Hepatocyte (in vitro differentiated cells): ENCODE measurements around the gene DDO. TPM values are rescaled to one million over a fixed set of nuclear protein-coding genes. Genes with fewer than 3 reads are reported as not detected.

Experiments
- DNase-seq: peaks from one replicate; pipeline ENCODE4 v3.0.0-alpha.2; 2016; ENCODE audit warnings: low spot score
- H2AFZ ChIP-seq: fragments of 200-600 bp; sonication (generic); 2 replicates; pipeline ENCODE4 v1.6.0; 2016; ENCODE audit warnings: antibody characterized with exemption, mild to moderate bottlenecking
- H3K27ac ChIP-seq: fragments of 200-600 bp; sonication (generic); 2 replicates; pipeline ENCODE4 v1.5.1; 2016; ENCODE audit warnings: mild to moderate bottlenecking
- H3K27me3 ChIP-seq: fragments of 200-600 bp; sonication (generic); 2 replicates; pipeline ENCODE4 v1.6.1; 2016
- H3K36me3 ChIP-seq: fragments of 200-600 bp; sonication (generic); replicated peaks from 2 replicates; pipeline ENCODE4 v1.5.1; 2016; ENCODE audit warnings: low read depth; ENCODE audit not compliant: insufficient read depth
- H3K4me1 ChIP-seq: fragments of 200-600 bp; sonication (generic); 2 replicates; pipeline ENCODE4 v1.5.1; 2016; ENCODE audit warnings: mild to moderate bottlenecking, moderate library complexity; ENCODE audit not compliant: insufficient read depth
- H3K4me2 ChIP-seq: fragments of 200-600 bp; sonication (generic); 2 replicates; pipeline ENCODE4 v1.6.0; 2016
- H3K4me3 ChIP-seq: fragments of 200-600 bp; sonication (generic); 2 replicates; pipeline ENCODE4 v1.5.1; 2016; ENCODE audit warnings: mild to moderate bottlenecking
- H3K79me2 ChIP-seq: fragments of 200-600 bp; sonication (generic); 2 replicates; pipeline ENCODE4 v1.6.0; 2017; ENCODE audit warnings: mild to moderate bottlenecking
- H3K9me2 ChIP-seq: fragments of 200-600 bp; sonication (generic); replicated peaks from 2 replicates; pipeline ENCODE4 v1.6.0; 2017; ENCODE audit warnings: mild to moderate bottlenecking; ENCODE audit not compliant: insufficient read depth
- H3K9me3 ChIP-seq: fragments of 200-600 bp; sonication (generic); 2 replicates; pipeline ENCODE4 v1.5.1; 2016; ENCODE audit warnings: low read depth, mild to moderate bottlenecking
- H4K20me1 ChIP-seq: fragments of 200-600 bp; sonication (generic); 2 replicates; pipeline ENCODE4 v1.6.0; 2016; ENCODE audit warnings: mild to moderate bottlenecking; ENCODE audit not compliant: insufficient read depth, poor library complexity, severe bottlenecking
- CTCF ChIP-seq: fragments of 200-600 bp; sonication (generic); IDR thresholded peaks from 2 replicates; pipeline ENCODE4 v1.5.1; 2016; ENCODE audit warnings: antibody characterized with exemption, mild to moderate bottlenecking; ENCODE audit not compliant: poor library complexity
- EZH2 ChIP-seq: fragments of 200-600 bp; sonication (generic); IDR thresholded peaks from 2 replicates; pipeline ENCODE4 v1.6.1; 2016; ENCODE audit warnings: antibody characterized with exemption, mild to moderate bottlenecking, borderline replicate concordance
- EZH2phosphoT487 ChIP-seq: fragments of 200-600 bp; sonication (generic); IDR thresholded peaks from one replicate; pipeline ENCODE4 v1.6.1; 2018; ENCODE audit warnings: antibody characterized with exemption, mild to moderate bottlenecking, low read depth, moderate library complexity; ENCODE audit not compliant: unreplicated experiment, severe bottlenecking
- WGBS: methylation state at CpG from one replicate; pipeline ENCODE4 v1.1.6; 2016; ENCODE audit warnings: low lambda C conversion rate; ENCODE audit errors: missing lambda C conversion rate; 5-methylcytosine and 5-hydroxymethylcytosine counted together
- polyA plus RNA-seq: library from polyadenylated mRNA; unstranded; fragments of >200 nt; fragmentation: Nextera tagmentation; extraction: Ambion mirVana; gene quantifications from 2 replicates; pipeline ENCODE4 v1.2.1, GENCODE V29; 2016
- total RNA-seq: library from RNA; depleted of rRNA; stranded (reverse); fragments of >200 nt; gene quantifications from 2 replicates; pipeline ENCODE4 v1.2.3, GENCODE V29; 2014

DDO gene
- total RNA-seq (0.08 and 0.20 TPM in 2 replicates), polyA plus RNA-seq (0.39 TPM in 1 of 2 replicates, not detected in the other)

- Histone ChIP-seq H3K79me2 (no peaks in the 10 kb centered on the region), H3K9me3 (no peaks in the 10 kb centered on the region), H2AFZ (no peak within 1 kb of the TSS), H3K4me3 (no peak within 1 kb of the TSS), H3K4me2 (no peak within 1 kb of the TSS), H3K9me2 (no peaks in the 10 kb centered on the region), H3K27ac (no peak within 1 kb of the TSS), H4K20me1 (no peaks in the 10 kb centered on the region), H3K27me3 (no peaks in the 10 kb centered on the region), H3K4me1 (peaks cover 21% of the 10 kb centered on the region), H3K36me3 (no peaks in the 10 kb centered on the region)
- 88% methylated on average over 12 of the region's 12 CpGs for WGBS
- no peak for DNase-seq
- TF ChIP-seq CTCF (no peak), EZH2 (no peak), EZH2phosphoT487 (no peak)
Observed at GRCh38 chr6:110415086-110415916, at the start of gene DDO. Gene DDO (minus strand): TSS chr6:110415575. CDS start chr6:110413462, 2,113 bp downstream.

GRCh38 chr6:110462884-110463481 is 47.6 kb upstream of the DDO start:
- Histone ChIP-seq H3K27me3 (no peaks in the 10 kb centered on the region), H3K27ac (no peak overlapping the region), H3K9me2 (no peaks in the 10 kb centered on the region), H3K36me3 (no peaks in the 10 kb centered on the region), H3K9me3 (peaks cover 4% of the 10 kb centered on the region), H3K79me2 (no peaks in the 10 kb centered on the region), H4K20me1 (no peaks in the 10 kb centered on the region), H3K4me2 (no peak overlapping the region), H3K4me3 (no peak overlapping the region), H3K4me1 (no peaks in the 10 kb centered on the region), H2AFZ (no peak overlapping the region)
- TF ChIP-seq CTCF (no peak), EZH2 (no peak), EZH2phosphoT487 (no peak)
- no peak for DNase-seq
- WGBS: 90% methylated on average over 2 of the region's 2 CpGs

- no peaks in the 10 kb centered on the region for H3K79me2 ChIP-seq
- H3K9me3 ChIP-seq: peaks cover 4% of the 10 kb centered on the region
- 84% methylated on average over 1 of the region's 1 CpG for WGBS
- H4K20me1 ChIP-seq: no peaks in the 10 kb centered on the region
- no peak overlapping the region for H3K4me2 ChIP-seq
- H3K27ac ChIP-seq: no peak overlapping the region
- H3K4me3 ChIP-seq: no peak overlapping the region
- DNase-seq: no peak
- no peak for TF ChIP-seq EZH2
- no peak for TF ChIP-seq EZH2phosphoT487
- no peak for TF ChIP-seq CTCF
- H2AFZ ChIP-seq: no peak overlapping the region
- H3K36me3 ChIP-seq: no peaks in the 10 kb centered on the region
- no peaks in the 10 kb centered on the region for H3K4me1 ChIP-seq
- no peaks in the 10 kb centered on the region for H3K9me2 ChIP-seq
- H3K27me3 ChIP-seq: no peaks in the 10 kb centered on the region
Observed at GRCh38 chr6:110461376-110461775, 46.0 kb upstream of the DDO start.
